Measurements from ENCODE around the gene ANKAR.
"Not testable (repeated sequence)": the region's sequence is repeated elsewhere in the genome, so short reads cannot be mapped to it uniquely, and the experiment has no call there.

The ANKAR gene, protein sequence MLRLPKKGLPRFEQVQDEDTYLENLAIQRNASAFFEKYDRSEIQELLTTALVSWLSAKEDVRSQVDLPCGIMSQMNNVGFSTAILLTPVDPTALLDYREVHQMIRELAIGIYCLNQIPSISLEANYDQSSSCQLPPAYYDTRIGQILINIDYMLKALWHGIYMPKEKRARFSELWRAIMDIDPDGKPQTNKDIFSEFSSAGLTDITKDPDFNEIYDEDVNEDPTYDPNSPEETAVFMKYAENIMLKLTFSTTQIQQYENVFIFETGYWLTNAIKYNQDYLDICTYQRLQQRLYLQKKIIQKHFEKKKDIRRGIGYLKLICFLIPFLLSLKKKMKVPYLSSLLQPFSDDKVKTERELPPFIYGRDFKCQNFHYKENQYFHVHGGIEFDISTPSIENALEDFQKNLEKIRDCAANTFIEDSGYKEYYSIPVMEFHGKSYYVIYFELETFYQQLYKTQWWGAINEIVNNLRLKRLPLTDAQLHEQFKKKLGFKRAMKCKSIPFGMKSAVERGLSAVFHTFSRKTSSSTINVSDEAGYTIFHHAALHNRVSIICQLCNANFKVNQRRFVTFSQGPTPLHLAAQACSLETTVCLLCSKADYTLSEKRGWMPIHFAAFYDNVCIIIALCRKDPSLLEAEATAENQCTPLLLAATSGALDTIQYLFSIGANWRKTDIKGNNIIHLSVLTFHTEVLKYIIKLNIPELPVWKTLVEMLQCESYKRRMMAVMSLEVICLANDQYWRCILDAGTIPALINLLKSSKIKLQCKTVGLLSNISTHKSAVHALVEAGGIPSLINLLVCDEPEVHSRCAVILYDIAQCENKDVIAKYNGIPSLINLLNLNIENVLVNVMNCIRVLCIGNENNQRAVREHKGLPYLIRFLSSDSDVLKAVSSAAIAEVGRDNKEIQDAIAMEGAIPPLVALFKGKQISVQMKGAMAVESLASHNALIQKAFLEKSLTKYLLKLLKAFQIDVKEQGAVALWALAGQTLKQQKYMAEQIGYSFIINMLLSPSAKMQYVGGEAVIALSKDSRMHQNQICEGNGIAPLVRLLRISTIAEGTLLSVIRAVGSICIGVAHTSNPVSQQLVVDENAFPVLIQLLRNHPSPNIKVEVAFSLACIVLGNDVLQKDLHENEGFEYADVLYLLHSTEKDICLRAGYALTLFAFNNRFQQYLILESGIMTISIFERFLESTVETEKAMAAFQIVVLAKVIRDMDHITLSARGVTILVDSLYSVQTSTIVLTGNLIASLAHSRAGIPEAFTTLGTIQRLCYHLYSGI (N-terminal part only)

GRCh38 chr2:189674374-189675112 is at the start of gene ANKAR:
Gene ANKAR (plus strand): TSS chr2:189674670. CDS start chr2:189676491, 1,821 bp downstream.
- peak; percentile 89 for DNase-seq (ENCODE audit: low spot score)

DNA sequence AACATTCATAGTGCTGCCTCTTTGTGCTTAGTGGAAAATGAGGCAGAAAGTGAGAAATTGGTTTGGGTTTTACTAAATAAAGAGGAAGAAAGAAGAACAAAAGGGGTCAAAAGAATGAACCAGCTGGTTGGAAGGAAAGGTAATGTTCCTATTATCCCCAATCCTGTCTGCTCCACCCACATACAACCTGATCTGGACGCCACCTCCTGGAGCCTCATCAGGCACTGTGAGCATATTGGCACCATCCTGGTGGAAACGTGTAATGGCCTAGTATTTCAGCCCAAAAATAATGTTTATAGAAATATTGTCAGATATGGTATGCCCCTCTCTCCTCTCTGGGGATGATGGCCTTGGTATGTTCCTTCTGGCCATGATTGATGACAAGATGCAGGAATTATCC is 48.8 kb upstream of the ANKAR start:
- no peak for DNase-seq (ENCODE audit: low spot score)

DNA sequence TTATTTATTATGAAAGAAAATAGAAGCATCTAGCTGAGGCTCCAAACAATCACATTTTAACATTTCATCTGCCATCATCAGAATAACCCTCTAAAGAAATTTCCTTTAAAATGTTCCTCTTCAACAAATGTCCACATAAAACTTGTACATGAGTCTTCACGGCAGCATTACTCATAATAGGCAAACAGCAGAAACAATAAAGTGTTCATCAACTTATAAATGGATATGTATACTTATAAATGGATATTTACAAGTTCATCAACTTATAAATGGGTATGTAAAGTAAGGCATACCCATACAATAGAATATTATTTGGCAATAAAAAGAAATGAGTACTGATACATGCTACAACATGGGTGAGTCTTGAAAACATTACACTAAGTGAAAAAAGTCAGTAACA is 46.7 kb upstream of the ANKAR start:
- DNase-seq (ENCODE audit: low spot score) = no peak

GRCh38 chr2:189628817-189629530 is 45.5 kb upstream of the ANKAR start:
- no peak for DNase-seq (ENCODE audit: low spot score)

DNA sequence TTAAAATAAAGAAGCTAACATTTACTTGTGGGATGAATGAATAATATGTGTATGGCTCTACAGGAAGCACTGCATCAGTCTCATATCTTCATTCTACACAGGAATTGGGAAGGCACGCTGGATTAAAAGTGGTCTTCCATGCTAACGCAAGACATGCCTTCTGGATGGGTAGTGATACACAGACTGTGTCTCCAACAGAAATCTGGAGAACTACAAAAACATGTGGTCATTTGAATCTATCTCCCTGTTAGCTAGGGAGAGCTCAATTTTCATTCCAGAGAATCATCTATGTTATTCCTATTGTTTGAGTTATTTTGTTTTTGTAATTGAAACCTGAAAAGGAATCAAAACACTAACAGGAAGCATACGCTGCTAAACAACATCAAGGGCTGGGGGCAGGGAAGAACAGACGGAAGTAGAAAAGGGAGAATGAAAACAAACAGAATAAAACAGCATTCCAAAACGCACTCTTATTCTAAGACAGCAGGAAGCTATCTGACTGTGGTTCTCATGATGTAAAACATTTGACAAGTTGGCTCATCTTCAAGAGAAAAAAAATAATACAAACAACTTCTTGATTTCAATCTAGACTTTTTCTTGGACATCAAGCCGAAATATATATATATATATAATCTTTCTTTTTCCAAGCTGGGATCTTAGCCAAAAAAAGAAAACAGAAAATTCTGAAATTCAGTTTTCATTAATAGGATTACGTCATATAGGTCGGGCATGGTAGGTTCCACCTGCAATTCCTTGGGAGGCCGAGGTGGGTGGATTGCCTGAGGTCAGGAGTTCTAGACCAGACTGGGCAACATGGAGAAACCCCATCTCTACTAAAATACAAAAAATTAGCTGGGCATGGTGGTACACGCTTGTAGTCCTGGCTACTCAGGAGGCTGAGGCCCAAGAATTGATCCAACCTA is 44.7 kb upstream of the ANKAR start:
- DNase-seq (ENCODE audit: low spot score) = peak; percentile 18

DNA sequence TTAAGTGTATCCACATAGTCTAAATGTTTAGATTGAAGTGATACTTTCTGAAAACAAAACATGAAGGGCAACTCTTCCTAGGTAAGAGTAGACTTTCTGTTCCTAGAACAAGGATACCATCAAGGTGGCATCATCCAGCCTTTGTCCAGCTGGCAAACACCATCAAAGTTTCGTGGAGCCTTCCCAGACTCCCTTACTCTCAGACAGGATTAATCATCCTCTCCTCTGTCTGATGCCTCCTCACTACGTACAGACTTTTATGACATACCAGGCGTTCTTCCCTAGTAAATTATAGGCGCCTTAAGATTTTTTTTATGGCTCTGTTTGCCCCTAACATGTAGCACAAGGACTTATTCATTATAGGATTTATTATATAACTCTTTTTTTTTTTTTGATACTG is 42.6 kb upstream of the ANKAR start:
- DNase-seq (ENCODE audit: low spot score) = no peak

- no peak for DNase-seq (ENCODE audit: low spot score)
Measured at GRCh38 chr2:189633392-189633811, 41.1 kb upstream of the ANKAR start.

GRCh38 chr2:189635353-189635752 is 39.1 kb upstream of the ANKAR start:
- no peak for DNase-seq (ENCODE audit: low spot score)

GRCh38 chr2:189638301-189639006 is 36.0 kb upstream of the ANKAR start:
- no peak for DNase-seq (ENCODE audit: low spot score)

DNA sequence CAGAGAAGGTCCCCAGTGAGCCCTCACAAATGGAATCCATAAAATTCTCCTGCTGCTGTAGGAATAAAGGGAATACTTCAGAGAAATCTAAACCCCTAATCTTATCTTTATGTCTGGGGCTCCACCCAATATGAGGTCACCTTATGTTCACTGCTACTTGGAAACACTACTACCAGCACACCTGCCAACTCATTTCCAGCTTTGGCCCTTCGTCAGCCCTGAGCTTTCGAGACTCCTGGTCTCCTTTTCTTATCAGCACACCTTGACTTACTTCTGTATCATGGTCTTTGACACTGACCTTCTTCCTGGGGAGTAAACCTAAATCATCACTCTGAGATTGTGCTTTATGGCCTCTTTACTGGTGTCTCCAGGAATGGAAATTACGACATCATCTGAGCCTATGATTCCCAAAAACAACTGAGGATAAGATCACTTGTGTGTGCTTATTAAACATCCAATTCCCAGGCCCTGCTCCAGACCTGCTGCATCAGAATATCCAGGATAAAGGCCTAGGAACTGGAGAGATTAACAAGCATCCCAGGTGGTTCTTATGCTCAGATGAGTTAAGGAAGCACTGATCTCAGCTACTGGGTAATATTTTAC is 35.4 kb upstream of the ANKAR start:
- DNase-seq (ENCODE audit: low spot score) = no peak

DNA sequence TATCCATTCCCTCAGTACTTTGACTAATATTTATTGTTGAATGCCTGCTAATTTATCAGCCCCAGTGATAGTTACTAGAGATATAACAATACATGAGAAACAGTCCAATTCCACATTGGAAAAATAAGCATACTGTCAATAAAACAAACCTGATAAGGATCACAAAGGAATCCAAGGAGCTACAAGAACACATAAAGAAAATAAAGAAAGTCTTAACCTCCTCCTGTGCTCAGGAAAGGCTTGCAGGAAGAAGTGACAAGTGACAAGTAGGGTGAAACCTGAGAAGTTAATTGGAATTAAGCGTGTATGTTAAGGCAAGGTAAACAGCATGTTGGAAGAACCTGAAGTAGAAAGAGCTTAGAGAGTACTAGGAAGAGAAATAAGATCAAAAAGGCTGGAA is 33.5 kb upstream of the ANKAR start:
- no peak for DNase-seq (ENCODE audit: low spot score)

DNA sequence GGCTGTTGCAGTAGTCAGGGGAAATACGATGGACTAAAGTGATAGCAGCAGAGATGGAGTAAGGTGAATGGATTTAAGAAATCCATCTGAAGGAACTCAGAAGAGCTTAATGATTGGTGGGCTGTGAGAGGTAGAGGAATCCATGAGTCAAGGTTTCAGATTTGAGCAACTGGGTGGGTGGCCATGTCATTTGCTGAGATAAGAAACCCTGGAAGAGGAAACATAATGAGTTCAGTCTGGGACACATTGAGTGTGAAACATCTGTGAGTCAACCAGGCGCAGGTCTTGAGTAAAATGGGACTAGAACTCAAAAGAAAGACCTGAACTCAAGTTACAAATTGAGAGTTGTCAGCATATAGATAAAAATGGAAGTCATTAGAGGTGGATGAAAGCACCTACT is 32.9 kb upstream of the ANKAR start:
- DNase-seq (ENCODE audit: low spot score) = no peak

GRCh38 chr2:189646521-189646920 is 27.9 kb upstream of the ANKAR start:
- DNase-seq (ENCODE audit: low spot score) = no peak

DNA sequence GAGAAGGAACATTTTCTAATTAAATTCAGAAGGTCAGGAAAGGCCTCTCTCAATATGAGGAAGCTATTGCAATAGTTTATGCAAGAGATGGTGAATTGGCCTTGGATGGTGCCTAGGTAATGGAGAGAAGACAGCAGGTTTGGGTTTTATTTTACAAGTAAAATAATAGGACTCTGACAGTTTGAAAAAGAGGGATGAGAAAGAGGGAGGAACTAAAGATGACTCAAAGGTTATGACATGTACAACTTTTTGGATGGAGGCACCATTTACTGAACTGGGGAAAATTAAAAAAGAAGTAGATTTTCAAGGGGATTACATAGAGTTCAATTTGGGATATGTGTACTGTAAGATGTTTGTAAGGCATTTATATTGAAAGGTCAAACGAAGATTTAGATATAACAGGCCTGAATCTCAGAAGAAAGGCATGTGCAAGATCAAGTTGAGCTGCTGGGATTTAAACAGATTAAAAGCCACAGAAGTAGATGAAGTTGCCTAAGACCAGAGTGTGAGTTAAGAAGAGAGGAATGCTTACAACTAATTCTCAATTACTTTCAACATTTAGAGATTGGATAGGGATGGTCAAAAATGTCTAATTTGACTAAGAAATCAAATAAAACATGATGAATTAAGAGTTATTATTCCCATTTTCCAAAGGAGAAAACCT is 25.5 kb upstream of the ANKAR start:
- no peak for DNase-seq (ENCODE audit: low spot score)

GRCh38 chr2:189651284-189651683 is 23.2 kb upstream of the ANKAR start:
- no peak for DNase-seq (ENCODE audit: low spot score)

DNA sequence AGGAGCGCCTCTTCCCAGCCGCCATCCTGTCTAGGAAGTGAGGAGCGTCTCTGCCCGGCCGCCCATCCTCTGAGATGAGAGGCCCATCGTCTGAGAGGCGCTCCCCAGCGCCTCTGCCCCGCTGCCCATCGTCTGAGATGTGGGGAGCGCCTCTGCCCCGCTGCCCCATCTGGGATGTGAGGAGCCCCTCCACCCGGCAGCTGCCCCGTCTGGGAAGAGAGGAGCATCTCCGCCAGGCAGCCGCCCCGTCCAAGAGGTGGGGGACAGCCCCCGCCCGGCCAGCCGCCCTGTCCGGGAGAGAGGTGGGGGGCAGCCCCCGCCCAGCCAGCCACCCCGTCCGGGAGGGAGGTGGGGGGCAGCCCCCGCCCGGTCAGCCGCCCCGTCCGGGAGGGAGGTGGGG is 21.0 kb upstream of the ANKAR start:
- DNase-seq (ENCODE audit: low spot score) = not testable (repeated sequence)

DNA sequence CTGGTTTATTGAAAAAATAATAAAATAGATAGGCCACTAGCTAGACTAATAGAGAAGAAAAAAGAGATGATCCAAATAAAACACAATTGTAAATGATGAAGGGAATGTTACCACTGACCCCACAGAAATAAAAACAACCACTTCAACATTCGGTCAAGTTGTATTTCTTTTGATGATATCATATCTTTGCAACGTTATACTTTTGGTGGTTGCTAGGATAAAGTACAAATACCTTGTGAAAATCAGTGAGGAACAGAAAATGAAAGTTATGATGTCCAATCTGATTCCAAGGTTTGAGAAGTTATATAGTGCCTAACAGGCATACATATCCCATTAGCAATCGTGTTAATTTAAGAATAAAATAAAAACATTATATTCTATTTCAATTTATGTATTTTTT is 19.8 kb upstream of the ANKAR start:
- DNase-seq (ENCODE audit: low spot score) = peak; percentile 31

DNA sequence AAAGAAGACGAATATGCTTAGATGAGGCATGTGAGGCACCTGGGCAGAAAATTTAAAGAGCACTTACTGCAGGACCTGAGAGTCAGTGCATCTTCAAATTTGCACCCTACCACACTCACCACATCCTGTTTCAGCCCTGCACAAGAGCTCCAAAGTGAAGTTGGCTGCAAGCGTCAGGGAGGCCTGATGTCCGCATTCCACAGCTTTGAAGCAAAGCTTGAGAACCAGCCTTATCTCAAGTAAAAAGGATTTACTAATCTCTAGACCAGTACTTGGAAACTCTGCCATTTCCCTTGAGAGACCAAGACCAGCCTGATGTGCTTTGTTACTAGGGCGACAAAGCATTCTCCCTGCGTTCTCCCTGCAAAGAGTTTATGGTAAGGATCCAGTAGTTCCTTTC is 16.6 kb upstream of the ANKAR start:
- peak; percentile 65 for DNase-seq (ENCODE audit: low spot score)

All from hepatic stellate cell (primary cell).